SK-N-SH (cell line): ENCODE results near the gene PAPSS2.
"Not testable (repeated sequence)": the region's sequence is repeated elsewhere in the genome, so short reads cannot be mapped to it uniquely, and the experiment has no call there.

Experiments
- CHD2 ChIP-seq: fragments of 150-350 bp; IDR thresholded peaks from 2 replicates; pipeline ENCODE4 v1.6.1; 2018; ENCODE audit warnings: low read length; ENCODE audit not compliant: partially characterized antibody
- EZH2phosphoT487 ChIP-seq: fragments of 200-600 bp; sonication (generic); IDR thresholded peaks from 2 replicates; pipeline ENCODE4 v1.6.1; 2017; ENCODE audit warnings: low read depth, mixed run types, mild to moderate bottlenecking, antibody characterized with exemption, moderate library complexity, borderline replicate concordance
- FOXM1 ChIP-seq: IDR thresholded peaks from 2 replicates; pipeline ENCODE4 v1.4.0; 2012; ENCODE audit warnings: low read depth, mild to moderate bottlenecking
- GATA2 ChIP-seq: sonication (generic); formaldehyde crosslinking; IDR thresholded peaks from 2 replicates; pipeline ENCODE4 v1.5.0; 2020; ENCODE audit warnings: mild to moderate bottlenecking, missing genetic modification reagents
- NFIC ChIP-seq: IDR thresholded peaks from 2 replicates; pipeline ENCODE4 v1.4.0; 2012; ENCODE audit warnings: borderline replicate concordance
- POLR2AphosphoS5 ChIP-seq: IDR thresholded peaks from 2 replicates; pipeline ENCODE4 v1.6.1; 2012; ENCODE audit warnings: low read depth, low read length
- RAD21 ChIP-seq: IDR thresholded peaks from 2 replicates; pipeline ENCODE4 v1.6.1; 2012; ENCODE audit warnings: mild to moderate bottlenecking, low read length
- RCOR1 ChIP-seq: fragments of 150-350 bp; IDR thresholded peaks from 2 replicates; pipeline ENCODE4 v1.6.1; 2017; ENCODE audit warnings: antibody characterized with exemption, low read length
- SIN3A ChIP-seq: IDR thresholded peaks from 2 replicates; pipeline ENCODE4 v1.6.1; 2012; ENCODE audit warnings: low read depth, mild to moderate bottlenecking, low read length, moderate library complexity, borderline replicate concordance
- TAF1 ChIP-seq: IDR thresholded peaks from 2 replicates; pipeline ENCODE4 v1.6.1; 2012; ENCODE audit warnings: low read depth, mild to moderate bottlenecking, low read length, moderate library complexity, borderline replicate concordance
- TF ChIP-seq, protein P1 (sequence below): fragments of 200-600 bp; sonication (generic); IDR thresholded peaks from 2 replicates; pipeline ENCODE4 v1.6.1; 2017; ENCODE audit warnings: antibody characterized with exemption, mild to moderate bottlenecking, moderate library complexity
- TF ChIP-seq, protein P2 (sequence below): IDR thresholded peaks from 2 replicates; pipeline ENCODE4 v1.6.1; 2012; ENCODE audit warnings: mild to moderate bottlenecking, low read depth, low read length, moderate library complexity

DNA sequence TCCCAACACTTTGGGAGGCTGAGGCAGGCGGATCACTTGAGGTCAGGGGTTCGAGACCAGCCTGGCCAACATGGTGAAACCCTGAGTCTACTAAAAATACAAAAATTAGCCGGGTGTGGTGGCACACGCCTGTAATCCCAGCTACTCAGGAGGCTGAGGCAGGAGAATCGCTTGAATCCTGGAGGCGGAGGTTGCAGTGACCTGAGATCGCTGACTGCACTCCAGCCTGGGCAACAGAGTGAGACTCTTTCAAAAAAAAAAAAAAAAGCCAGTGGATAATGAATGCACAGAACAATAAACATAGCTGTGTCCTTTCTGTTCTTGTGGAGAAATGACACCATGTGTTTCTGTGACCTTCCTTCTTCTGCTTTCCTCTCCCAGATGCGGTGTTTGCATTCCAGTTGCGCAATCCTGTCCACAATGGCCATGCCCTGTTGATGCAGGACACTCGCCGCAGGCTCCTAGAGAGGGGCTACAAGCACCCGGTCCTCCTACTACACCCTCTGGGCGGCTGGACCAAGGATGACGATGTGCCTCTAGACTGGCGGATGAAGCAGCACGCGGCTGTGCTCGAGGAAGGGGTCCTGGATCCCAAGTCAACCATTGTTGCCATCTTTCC, 83.4 kb downstream of the PAPSS2 start:
- TF ChIP-seq, protein P1, sequence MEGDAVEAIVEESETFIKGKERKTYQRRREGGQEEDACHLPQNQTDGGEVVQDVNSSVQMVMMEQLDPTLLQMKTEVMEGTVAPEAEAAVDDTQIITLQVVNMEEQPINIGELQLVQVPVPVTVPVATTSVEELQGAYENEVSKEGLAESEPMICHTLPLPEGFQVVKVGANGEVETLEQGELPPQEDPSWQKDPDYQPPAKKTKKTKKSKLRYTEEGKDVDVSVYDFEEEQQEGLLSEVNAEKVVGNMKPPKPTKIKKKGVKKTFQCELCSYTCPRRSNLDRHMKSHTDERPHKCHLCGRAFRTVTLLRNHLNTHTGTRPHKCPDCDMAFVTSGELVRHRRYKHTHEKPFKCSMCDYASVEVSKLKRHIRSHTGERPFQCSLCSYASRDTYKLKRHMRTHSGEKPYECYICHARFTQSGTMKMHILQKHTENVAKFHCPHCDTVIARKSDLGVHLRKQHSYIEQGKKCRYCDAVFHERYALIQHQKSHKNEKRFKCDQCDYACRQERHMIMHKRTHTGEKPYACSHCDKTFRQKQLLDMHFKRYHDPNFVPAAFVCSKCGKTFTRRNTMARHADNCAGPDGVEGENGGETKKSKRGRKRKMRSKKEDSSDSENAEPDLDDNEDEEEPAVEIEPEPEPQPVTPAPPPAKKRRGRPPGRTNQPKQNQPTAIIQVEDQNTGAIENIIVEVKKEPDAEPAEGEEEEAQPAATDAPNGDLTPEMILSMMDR = not testable (repeated sequence)
- TF ChIP-seq FOXM1, SIN3A, POLR2AphosphoS5, EZH2phosphoT487, GATA2, RAD21, TAF1, CHD2, RCOR1, NFIC: not testable (repeated sequence)
- TF ChIP-seq, protein P2, sequence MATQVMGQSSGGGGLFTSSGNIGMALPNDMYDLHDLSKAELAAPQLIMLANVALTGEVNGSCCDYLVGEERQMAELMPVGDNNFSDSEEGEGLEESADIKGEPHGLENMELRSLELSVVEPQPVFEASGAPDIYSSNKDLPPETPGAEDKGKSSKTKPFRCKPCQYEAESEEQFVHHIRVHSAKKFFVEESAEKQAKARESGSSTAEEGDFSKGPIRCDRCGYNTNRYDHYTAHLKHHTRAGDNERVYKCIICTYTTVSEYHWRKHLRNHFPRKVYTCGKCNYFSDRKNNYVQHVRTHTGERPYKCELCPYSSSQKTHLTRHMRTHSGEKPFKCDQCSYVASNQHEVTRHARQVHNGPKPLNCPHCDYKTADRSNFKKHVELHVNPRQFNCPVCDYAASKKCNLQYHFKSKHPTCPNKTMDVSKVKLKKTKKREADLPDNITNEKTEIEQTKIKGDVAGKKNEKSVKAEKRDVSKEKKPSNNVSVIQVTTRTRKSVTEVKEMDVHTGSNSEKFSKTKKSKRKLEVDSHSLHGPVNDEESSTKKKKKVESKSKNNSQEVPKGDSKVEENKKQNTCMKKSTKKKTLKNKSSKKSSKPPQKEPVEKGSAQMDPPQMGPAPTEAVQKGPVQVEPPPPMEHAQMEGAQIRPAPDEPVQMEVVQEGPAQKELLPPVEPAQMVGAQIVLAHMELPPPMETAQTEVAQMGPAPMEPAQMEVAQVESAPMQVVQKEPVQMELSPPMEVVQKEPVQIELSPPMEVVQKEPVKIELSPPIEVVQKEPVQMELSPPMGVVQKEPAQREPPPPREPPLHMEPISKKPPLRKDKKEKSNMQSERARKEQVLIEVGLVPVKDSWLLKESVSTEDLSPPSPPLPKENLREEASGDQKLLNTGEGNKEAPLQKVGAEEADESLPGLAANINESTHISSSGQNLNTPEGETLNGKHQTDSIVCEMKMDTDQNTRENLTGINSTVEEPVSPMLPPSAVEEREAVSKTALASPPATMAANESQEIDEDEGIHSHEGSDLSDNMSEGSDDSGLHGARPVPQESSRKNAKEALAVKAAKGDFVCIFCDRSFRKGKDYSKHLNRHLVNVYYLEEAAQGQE = not testable (repeated sequence)
